H4 (cell line): ENCODE data around the gene IRF2BP2. TPM values are rescaled to one million over a fixed set of nuclear protein-coding genes. Genes with fewer than 3 reads are reported as not detected.

ENCODE experiments used
- DNase-seq: peaks from one replicate; pipeline ENCODE4 v3.0.0-alpha.2; 2015; ENCODE audit warnings: low spot score
- total RNA-seq: library from RNA; depleted of rRNA; stranded (reverse); fragments of >200 nt; shearing (Covaris generic); gene quantifications from 2 replicates; pipeline ENCODE4 v1.2.3, GENCODE V29; 2014; rRNA removed

The IRF2BP2 gene
- total RNA-seq, 1 experiment from 2014 or later = 34.3 TPM

- DNase-seq = no peak
These were observed 53.6 kb downstream of the IRF2BP2 start for GRCh38 chr1:234556245-234556943.

- DNase-seq = no peak
These were observed 54.5 kb downstream of the IRF2BP2 start for GRCh38 chr1:234555390-234556024.

DNA sequence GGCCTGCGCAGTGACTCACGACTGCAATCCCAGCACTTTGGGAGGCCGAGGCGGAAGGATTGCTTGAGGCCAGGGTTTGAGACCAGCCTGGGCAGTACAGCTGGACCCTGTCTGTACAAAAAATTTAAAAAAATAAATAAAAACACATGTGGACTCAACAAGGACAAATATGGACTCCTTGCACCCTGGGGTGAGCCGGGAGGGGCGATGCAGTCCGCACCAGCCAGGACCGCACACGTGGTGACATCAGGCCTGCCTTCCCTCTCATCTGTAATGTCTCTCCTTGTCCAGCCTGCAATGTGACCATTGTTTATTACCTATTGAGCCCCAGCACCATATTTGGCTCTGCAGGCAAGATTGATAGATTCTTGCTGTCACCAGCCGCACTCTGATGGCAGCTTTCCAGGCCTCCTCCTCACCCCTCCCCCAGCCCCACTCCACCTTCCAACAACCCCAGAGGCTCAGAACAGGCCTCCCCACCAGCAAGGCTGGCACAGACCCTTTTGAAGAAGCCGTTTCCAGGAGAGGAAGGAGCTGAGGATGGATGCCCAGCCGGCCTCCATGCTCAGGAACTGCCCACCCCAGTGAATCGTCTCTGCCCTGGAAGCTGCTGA is 55.2 kb downstream of the IRF2BP2 start:
- no peak for DNase-seq

Other genes with a start within 250 kb of the IRF2BP2 start
- 103 and 123 TPM in 2 replicates for gene COA6, start 236.7 kb downstream of the IRF2BP2 start, total RNA-seq
- gene TARBP1, start 131.0 kb downstream of the IRF2BP2 start, total RNA-seq = 14.7 and 16.7 TPM in 2 replicates